H1 (cell line): ENCODE results near the gene CELF5. TPM values are rescaled to one million over a fixed set of nuclear protein-coding genes. Genes with fewer than 3 reads are reported as not detected.

ENCODE experiments used
- CTCF ChIA-PET: fragments of 300-600 bp; sonication (Branson Sonifier 250); formaldehyde crosslinking; loops from one replicate; lab custom pipeline; 2021; ENCODE audit not compliant: partially characterized antibody; lab: Charles Lee
- POLR2A ChIA-PET: fragments of 300-600 bp; sonication (Branson Sonifier 250); formaldehyde crosslinking; loops from one replicate; lab custom pipeline; 2021; ENCODE audit warnings: inconsistent platforms; ENCODE audit not compliant: partially characterized antibody; lab: Charles Lee
- DNase-seq, 2 experiments: peaks; one replicate each; pipeline versions ENCODE4 v3.0.0 to v3.0.0-alpha.2; 2010 to 2022; ENCODE audit warnings: low spot score in 2 of 2, low read depth in 1 of 2, mixed read lengths in 1 of 2
- FAIRE-seq: peaks from 2 replicates; lab custom pipeline; 2011; peaks lifted over from hg19 to GRCh38; lab: Jason Lieb, UNC
- H2AFZ ChIP-seq: 2 replicates; pipeline ENCODE4 v1.8.1; 2012; ENCODE audit warnings: low read length, inconsistent platforms
- H2AK5ac ChIP-seq: 2 replicates; pipeline ENCODE4 v1.6.1; 2013; ENCODE audit warnings: low read depth, low read length
- H2BK120ac ChIP-seq: replicated peaks from 2 replicates; pipeline ENCODE3; 2013; ENCODE audit warnings: low read depth, low read length, inconsistent platforms
- H2BK12ac ChIP-seq: 2 replicates; pipeline ENCODE4 v1.6.1; 2013; ENCODE audit warnings: low read depth, low read length
- H2BK15ac ChIP-seq: 2 replicates; pipeline ENCODE4 v1.6.1; 2013; ENCODE audit warnings: low read length
- H2BK20ac ChIP-seq: 2 replicates; pipeline ENCODE4 v1.6.1; 2013; ENCODE audit warnings: low read length
- H2BK5ac ChIP-seq: 2 replicates; pipeline ENCODE4 v1.6.1; 2013; ENCODE audit warnings: low read depth, low read length
- H3K14ac ChIP-seq: 2 replicates; pipeline ENCODE4 v1.6.1; 2013; ENCODE audit warnings: inconsistent platforms; ENCODE audit not compliant: insufficient read length
- H3K18ac ChIP-seq: 2 replicates; pipeline ENCODE4 v1.6.1; 2013; ENCODE audit warnings: low read length; ENCODE audit errors: extremely low read depth
- H3K23ac ChIP-seq: 2 replicates; pipeline ENCODE4 v1.6.1; 2013; ENCODE audit warnings: inconsistent platforms; ENCODE audit not compliant: insufficient read length
- H3K23me2 ChIP-seq: 2 replicates; pipeline ENCODE4 v1.6.1; 2013; ENCODE audit warnings: low read depth, low read length
- H3K27ac ChIP-seq: 2 replicates; pipeline ENCODE4 v1.6.1; 2011; ENCODE audit warnings: low read depth, low read length, inconsistent platforms
- H3K27me3 ChIP-seq, 4 experiments: replicated peaks in 1 of 4; 1 replicate in 1 of 4; 2 replicates in 3 of 4; pipeline versions ENCODE4 v1.6.1 to v1.8.1; 2011 to 2013; ENCODE audit warnings: low read length in 3 of 4, mild to moderate bottlenecking in 3 of 4, inconsistent platforms in 2 of 4, mixed read lengths in 2 of 4, moderate library complexity in 1 of 4; ENCODE audit not compliant: control insufficient read depth in 3 of 4, insufficient read depth in 3 of 4; ENCODE audit errors: extremely low read depth in 1 of 4
- H3K36me3 ChIP-seq, 4 experiments: 2 replicates each; pipeline versions ENCODE4 v1.6.1 to v1.8.1; 2011 to 2013; ENCODE audit warnings: mild to moderate bottlenecking in 4 of 4, low read length in 3 of 4, moderate library complexity in 2 of 4, control low read depth in 1 of 4, inconsistent platforms in 1 of 4; ENCODE audit not compliant: insufficient read depth in 4 of 4, control insufficient read depth in 2 of 4
- H3K4ac ChIP-seq: replicated peaks from 2 replicates; pipeline ENCODE3; 2013; ENCODE audit warnings: low read length, low read depth, mixed read lengths, inconsistent platforms; ENCODE audit not compliant: insufficient read length
- H3K4me1 ChIP-seq, 4 experiments: replicated peaks in 1 of 4; 1 replicate in 1 of 4; 2 replicates in 3 of 4; pipeline versions ENCODE4 v1.6.1 to v1.8.1; 2011 to 2013; ENCODE audit warnings: low read length in 3 of 4, inconsistent platforms in 2 of 4, mixed read lengths in 1 of 4; ENCODE audit not compliant: insufficient read depth in 4 of 4, control insufficient read depth in 3 of 4
- H3K4me2 ChIP-seq, 2 experiments: 2 replicates each; pipeline versions ENCODE4 v1.6.1 to v1.8.1; 2011 to 2013; ENCODE audit warnings: low read depth in 2 of 2, low read length in 2 of 2, control low read depth in 1 of 2, inconsistent platforms in 1 of 2, mild to moderate bottlenecking in 1 of 2; ENCODE audit not compliant: insufficient read depth in 1 of 2
- H3K4me3 ChIP-seq, 4 experiments: fragments of 200-600, 300-600 bp in 1 of 4; sonication (generic), shearing (Covaris generic), sonication (Bioruptor Twin) in 1 of 4; 2 replicates each; pipeline versions ENCODE4 v1.5.1 to v1.8.1; 2011 to 2016; ENCODE audit warnings: low read length in 4 of 4, low read depth in 3 of 4, control low read depth in 2 of 4, inconsistent platforms in 2 of 4, mild to moderate bottlenecking in 2 of 4, mixed read lengths in 1 of 4, moderate library complexity in 1 of 4; ENCODE audit not compliant: insufficient read depth in 2 of 4; ENCODE audit errors: extremely low read depth in 1 of 4
- H3K56ac ChIP-seq: replicated peaks from 2 replicates; pipeline ENCODE3; 2013; ENCODE audit warnings: low read depth, mild to moderate bottlenecking, mixed read lengths, low read length, inconsistent platforms; ENCODE audit not compliant: insufficient read length
- H3K79me1 ChIP-seq: 2 replicates; pipeline ENCODE4 v1.6.1; 2013; ENCODE audit warnings: low read depth, low read length, control low read depth
- H3K79me2 ChIP-seq, 2 experiments: 2 replicates each; pipeline versions ENCODE4 v1.6.1 to v1.8.1; 2012 to 2013; ENCODE audit warnings: low read length in 2 of 2, mild to moderate bottlenecking in 2 of 2, inconsistent platforms in 1 of 2; ENCODE audit not compliant: insufficient read depth in 2 of 2, control insufficient read depth in 1 of 2
- H3K9ac ChIP-seq, 4 experiments: replicated peaks in 1 of 4; 1 replicate in 1 of 4; 2 replicates in 3 of 4; pipeline versions ENCODE4 v1.6.1 to v1.8.1; 2011 to 2013; ENCODE audit warnings: low read depth in 3 of 4, low read length in 3 of 4, control low read depth in 2 of 4, mild to moderate bottlenecking in 2 of 4, moderate library complexity in 2 of 4, inconsistent platforms in 1 of 4; ENCODE audit errors: extremely low read depth in 1 of 4
- H3K9me3 ChIP-seq, 2 experiments: 2 replicates each; pipeline versions ENCODE4 v1.6.1 to v1.8.1; 2012 to 2013; ENCODE audit warnings: mild to moderate bottlenecking in 2 of 2, moderate library complexity in 2 of 2, control low read depth in 1 of 2, inconsistent platforms in 1 of 2, low read depth in 1 of 2, low read length in 1 of 2, mixed read lengths in 1 of 2; ENCODE audit not compliant: insufficient read depth in 2 of 2
- H4K20me1 ChIP-seq, 2 experiments: replicated peaks in 1 of 2; 2 replicates each; pipeline versions ENCODE3 to v1.8.1; 2011 to 2013; ENCODE audit warnings: inconsistent platforms in 2 of 2, low read length in 2 of 2, mild to moderate bottlenecking in 1 of 2; ENCODE audit not compliant: insufficient read depth in 2 of 2, control insufficient read depth in 1 of 2
- H4K5ac ChIP-seq: 2 replicates; pipeline ENCODE4 v1.6.1; 2013; ENCODE audit warnings: low read length, low read depth, mixed read lengths, inconsistent platforms; ENCODE audit not compliant: insufficient read length
- H4K8ac ChIP-seq: 2 replicates; pipeline ENCODE4 v1.8.0; 2013; ENCODE audit warnings: mild to moderate bottlenecking, moderate library complexity, low read length, inconsistent platforms; ENCODE audit not compliant: insufficient read depth; ENCODE audit errors: extremely low read depth
- H4K91ac ChIP-seq: replicated peaks from 2 replicates; pipeline ENCODE3; 2013; ENCODE audit warnings: low read length, mixed read lengths, inconsistent platforms; ENCODE audit not compliant: insufficient read length
- KDM1A ChIP-seq: fragments of 200-600, 300-600 bp; sonication (generic); IDR thresholded peaks from 2 replicates; pipeline ENCODE4 v1.7.1; 2016; ENCODE audit warnings: mild to moderate bottlenecking, low read length, borderline replicate concordance
- RXRA ChIP-seq: IDR thresholded peaks from 2 replicates; pipeline ENCODE4 v1.6.1; 2011; ENCODE audit warnings: low read depth, mild to moderate bottlenecking, low read length, moderate library complexity; ENCODE audit not compliant: insufficient read depth
- WGBS, 2 experiments: shearing (Covaris generic) in 1 of 2; methylation state at CpG; one replicate each; pipeline versions ENCODE4 v1.1.6 to v1.1.7; 2013 to 2015; ENCODE audit warnings: low lambda C conversion rate in 2 of 2, mixed read lengths in 2 of 2, inconsistent platforms in 1 of 2, low coverage in 1 of 2, missing lambda C conversion rate in 1 of 2; ENCODE audit not compliant: insufficient replicate concordance in 2 of 2, insufficient coverage in 1 of 2, insufficient read length in 1 of 2; ENCODE audit errors: extremely low coverage in 1 of 2, missing lambda C conversion rate in 1 of 2; 5-methylcytosine and 5-hydroxymethylcytosine counted together
- polyA plus RNA-seq, 7 experiments: library from polyadenylated mRNA; depleted of rRNA in 3 of 7; stranded (reverse) in 5 of 7; unstranded in 2 of 7; fragments of >200 nt in 5 of 7; fragments of 200-250 nt in 2 of 7; gene quantifications; 1 replicate in 5 of 7; 2 replicates in 1 of 7; 4 replicates in 1 of 7; pipeline versions ENCODE4 v1.2.1 to v1.2.3, GENCODE V29; 2011 to 2013; ENCODE audit warnings: missing spikeins in 2 of 7, mixed read lengths in 2 of 7
- total RNA-seq: library from RNA; stranded (reverse); fragmentation: NEBNext Ultra II Directional; extraction: Animal tissue kit (Norgen Biotek cat#: 25700); gene quantifications from 2 replicates; pipeline ENCODE4 v1.2.1, GENCODE V29; 2021

Gene CELF5
- total and polyA plus RNA-seq, 2 of the 8 experiments (the other 6 are each of a cell fraction or from before 2014, with no cell fraction given) = 9.8 to 15.0 TPM

GRCh38 chr19:3236272-3236671, 11.8 kb downstream of the CELF5 start:
- 93% methylated on average over 4 of the region's 4 CpGs; no CpG with 5 or more reads in 1 of the 2 experiments for WGBS, 2 experiments
- no peak for FAIRE-seq
- POLR2A ChIA-PET = no interaction called here

More at GRCh38 chr19:3236272-3236671, 11.8 kb downstream of the CELF5 start:
- DNase-seq = no peak
- no peak overlapping the region for H2BK12ac ChIP-seq
- H3K27me3 ChIP-seq = 0 out of 7 replicates have a peak, but pooled peaks cover 0 to 2% (median 0%) of the 10 kb centered on the region in 4 experiments
- no peak overlapping the region for H3K4me3 ChIP-seq
- H4K5ac ChIP-seq = no peak overlapping the region
- H3K9me3 ChIP-seq = no peaks in the 10 kb centered on the region
- H3K79me2 ChIP-seq = 0 out of 4 replicates have a peak, but pooled peaks cover 0 to 2% of the 10 kb centered on the region in 2 experiments
- 0 out of 2 replicates have a peak overlapping the region, but pooled peaks have one; percentile 65 for H2AK5ac ChIP-seq
- no peak overlapping the region for H4K91ac ChIP-seq
- H3K4me2 ChIP-seq = no peak overlapping the region
- no peak overlapping the region for H2BK15ac ChIP-seq
- peaks cover 0 to 13% of the 10 kb centered on the region in 2 experiments for H4K20me1 ChIP-seq
- no peak for TF ChIP-seq RXRA
- 0 out of 2 replicates have a peak, but pooled peaks have one; percentile 18 for TF ChIP-seq KDM1A
- H3K4ac ChIP-seq = no peak overlapping the region
- no peaks in the 10 kb centered on the region for H3K79me1 ChIP-seq
- no peak overlapping the region for H3K56ac ChIP-seq
- H2BK120ac ChIP-seq = no peak overlapping the region
- peaks cover 13% of the 10 kb centered on the region; the same call in 1 of the 2 replicates for H3K23me2 ChIP-seq
- no peak overlapping the region for H2BK20ac ChIP-seq
- H4K8ac ChIP-seq = no peak overlapping the region; the same call in 1 of the 2 replicates
- H2AFZ ChIP-seq = no peak overlapping the region
- no peak overlapping the region for H2BK5ac ChIP-seq
- H3K18ac ChIP-seq = no peak overlapping the region
- H3K23ac ChIP-seq = no peak overlapping the region
- no peaks in the 10 kb centered on the region for H3K36me3 ChIP-seq
- no peak overlapping the region for H3K27ac ChIP-seq
- peaks cover 0 to 4% (median 0%) of the 10 kb centered on the region in 4 experiments; a peak in 1 of 7 replicates for H3K4me1 ChIP-seq
- H3K14ac ChIP-seq = no peak overlapping the region
- no peak overlapping the region for H3K9ac ChIP-seq
- CTCF ChIA-PET = interaction anchor here (1.1 to 1.5 kb wide), 2 partner anchors 9 to 14 kb away, joined by 3 to 5 read pairs; no protein-coding TSS in a partner anchor
